Hypothalamus (tissue), 51 donors: ENCODE measurements around the gene PRUNE1.

Source experiments
- DNase-seq, 51 donors: peaks; one replicate each; lab custom pipeline; 2025; lab: John Stamatoyannopoulos, UW

PRUNE1 gene

GRCh38 chr1:151047925-151048644 lies 39.8 kb downstream of the PRUNE1 start:
- peak in 50 of 51 donors; percentile 23 to 81 (median 59) for DNase-seq

GRCh38 chr1:151048645-151049032 lies 40.4 kb downstream of the PRUNE1 start:
- DNase-seq = no peak

GRCh38 chr1:151049458-151049857 lies 41.2 kb downstream of the PRUNE1 start:
- no peak for DNase-seq

- no peak for DNase-seq
Measured at GRCh38 chr1:151050051-151050688, 41.9 kb downstream of the PRUNE1 start.

GRCh38 chr1:151051356-151052009 lies 43.2 kb downstream of the PRUNE1 start:
- no peak for DNase-seq

GRCh38 chr1:151054971-151055547 lies 46.8 kb downstream of the PRUNE1 start:
- no peak for DNase-seq

DNA sequence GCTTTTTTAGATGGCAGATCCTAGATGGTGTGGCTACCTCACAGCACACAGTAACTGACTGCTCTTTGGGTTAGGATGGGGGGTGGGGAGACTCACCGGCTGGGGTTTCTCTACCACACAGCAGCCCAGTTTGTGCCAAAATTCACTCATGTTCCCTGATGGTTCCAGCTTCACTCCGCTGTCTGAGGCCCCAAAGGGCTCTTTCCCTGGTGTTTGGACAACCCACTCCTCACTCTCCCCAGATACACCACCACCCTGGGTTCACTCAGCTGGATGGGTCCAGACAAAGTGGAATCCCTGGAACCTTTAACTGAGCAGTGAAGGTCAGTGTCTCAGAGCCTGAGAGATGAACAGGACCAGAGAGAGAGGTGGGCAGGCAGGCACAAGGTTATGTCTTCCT lies 47.3 kb downstream of the PRUNE1 start:
- no peak for DNase-seq

- no peak for DNase-seq
Measured at GRCh38 chr1:151056149-151056548, 47.9 kb downstream of the PRUNE1 start.

DNA sequence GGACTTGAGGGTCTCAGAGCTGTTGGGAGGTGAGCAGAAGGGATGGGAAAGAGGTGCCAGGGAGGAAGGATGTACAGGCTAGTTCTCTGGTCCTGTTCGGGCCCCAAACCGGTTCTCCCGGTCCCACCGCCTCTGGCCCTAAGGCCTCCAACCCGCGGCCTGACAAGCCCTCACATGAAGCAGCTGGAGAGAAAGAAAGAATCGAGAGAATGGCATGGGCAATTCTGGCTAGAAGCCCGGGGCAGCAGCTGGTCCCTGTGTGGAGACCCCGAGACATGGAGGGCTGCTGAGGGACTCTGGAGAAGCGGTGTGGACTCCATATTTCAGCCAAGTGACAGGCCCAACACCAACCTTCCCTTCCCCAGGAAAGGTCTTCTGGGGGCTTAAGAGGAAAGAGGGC lies 50.4 kb downstream of the PRUNE1 start:
- peak in 25 of 51 donors; percentile 6 to 57 (median 21) for DNase-seq

DNA sequence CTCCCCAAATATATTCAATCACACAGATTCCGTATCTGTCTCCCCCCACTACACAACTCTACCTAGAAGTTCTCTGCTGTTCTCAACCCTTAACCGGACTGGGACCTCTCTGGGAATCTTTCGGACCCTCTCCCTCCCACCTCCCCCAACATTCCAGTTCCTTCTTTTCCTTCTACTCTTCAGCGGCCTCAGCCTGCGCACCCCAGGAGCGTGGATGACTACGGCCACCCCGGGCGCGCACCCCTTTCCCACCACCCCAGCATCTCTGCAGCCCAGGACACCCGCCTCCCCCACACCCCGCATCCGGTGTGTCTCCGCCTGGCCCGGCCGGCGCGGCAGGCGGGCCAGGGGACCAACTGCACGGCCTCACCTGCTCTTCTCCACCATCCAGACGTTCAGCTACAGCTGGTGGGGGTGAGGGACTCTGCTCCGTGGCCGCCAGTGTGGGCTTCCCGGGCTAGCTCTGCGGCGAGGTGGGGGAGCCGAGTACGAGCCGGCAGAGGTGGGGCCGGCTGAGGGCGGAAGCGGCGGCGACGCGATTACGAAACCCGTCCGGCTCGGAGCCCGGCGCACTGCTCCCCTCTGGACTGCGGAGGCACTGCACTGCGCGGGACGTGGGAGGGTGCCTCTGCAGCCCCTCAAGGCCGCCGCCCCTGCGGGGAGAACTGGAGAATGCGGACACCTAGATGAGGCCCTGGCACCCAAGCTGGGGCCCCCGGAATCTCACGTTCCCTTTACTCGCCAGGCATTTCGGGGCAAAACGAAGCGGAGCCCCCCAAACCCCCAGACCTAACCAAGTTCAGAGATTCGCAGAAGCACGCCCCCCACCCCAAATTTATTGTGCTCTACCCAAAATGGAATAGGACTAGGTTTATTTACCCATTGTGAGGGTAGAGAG lies 51.1 kb downstream of the PRUNE1 start, which contains the start of gene CDC42SE1:
TSS of gene CDC42SE1 (minus strand) at position 514 of the 898 bp plus-strand sequence. CDS start 3,892 bp downstream, outside the sequence.
- DNase-seq = peak in 50 of 51 donors; percentile 20 to 92 (median 68)

- peak in 46 of 51 donors; percentile 10 to 79 (median 46) for DNase-seq
Measured at GRCh38 chr1:151060007-151060656, 51.9 kb downstream of the PRUNE1 start, which contains the start of gene MLLT11. Gene MLLT11 (plus strand): TSS chr1:151060397. CDS start chr1:151067225, 6,828 bp downstream.

DNA sequence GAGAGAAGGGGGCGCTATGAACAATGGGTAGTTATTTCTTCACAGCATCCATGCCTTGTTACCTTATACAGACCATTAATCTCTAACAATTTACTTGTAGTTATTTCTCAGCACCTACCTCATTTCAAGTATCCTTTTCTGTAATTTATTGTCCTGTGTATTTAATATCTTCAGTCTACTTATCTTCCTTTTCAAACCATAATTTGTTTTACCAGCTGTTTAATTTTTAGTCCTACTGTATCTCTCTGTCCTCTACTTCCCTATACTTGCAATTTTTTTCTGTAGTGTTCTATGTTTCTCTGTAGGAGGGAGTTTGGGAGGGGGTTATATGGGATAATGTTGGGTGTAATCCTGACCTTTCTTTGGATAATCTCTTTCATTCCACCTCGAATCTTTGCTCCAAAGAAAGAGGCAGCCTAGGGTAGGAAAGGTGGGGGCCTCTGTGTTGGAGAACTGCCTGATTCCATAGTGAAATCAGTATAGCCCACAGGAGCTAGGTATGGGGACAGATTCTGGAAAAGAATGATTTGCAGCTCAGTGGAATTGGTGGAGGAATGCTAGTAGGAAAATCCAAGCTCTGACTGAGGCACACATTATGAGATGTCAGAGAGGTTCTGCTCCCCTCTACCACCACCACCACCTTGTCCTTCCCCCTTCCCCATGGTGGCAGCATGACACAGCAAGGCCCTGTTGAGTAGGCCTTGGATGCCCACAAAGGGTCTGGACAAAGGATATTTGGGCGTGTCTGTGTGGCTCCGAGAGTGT lies 52.6 kb downstream of the PRUNE1 start:
- peak in 8 of 51 donors; percentile 4 to 40 (median 12) for DNase-seq

GRCh38 chr1:151061704-151062103 lies 53.5 kb downstream of the PRUNE1 start:
- no peak for DNase-seq

DNA sequence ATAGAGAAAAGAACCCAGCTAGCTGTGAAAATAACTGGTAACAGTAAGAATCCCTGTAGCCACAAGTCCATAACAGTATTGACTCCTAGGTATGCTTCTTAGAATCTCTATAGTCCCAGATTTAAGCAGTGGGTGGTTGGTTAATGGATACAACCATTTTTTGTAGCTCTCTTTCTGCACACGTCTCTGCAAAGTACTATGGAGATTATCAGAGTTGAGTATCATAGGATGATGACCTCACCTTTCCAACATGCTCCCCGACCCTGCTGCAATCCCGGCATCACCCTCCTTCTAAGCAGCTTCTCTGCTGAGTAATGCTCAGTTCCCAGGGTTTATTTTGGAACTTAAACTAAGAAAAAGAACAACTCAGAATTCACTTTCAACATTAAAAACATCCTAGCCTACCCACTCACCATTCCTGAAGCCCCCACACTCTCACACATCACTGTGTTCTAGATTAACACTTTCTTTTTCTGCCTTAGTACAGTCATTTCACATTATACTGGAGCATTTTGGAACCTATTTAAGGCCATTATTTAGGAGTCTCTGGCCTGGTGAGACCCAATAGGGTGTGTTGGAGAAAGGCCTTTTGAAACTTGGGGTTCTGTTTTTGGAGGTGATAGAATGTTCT lies 54.6 kb downstream of the PRUNE1 start:
- DNase-seq = peak in 1 of 51 donors; percentile 16

DNA sequence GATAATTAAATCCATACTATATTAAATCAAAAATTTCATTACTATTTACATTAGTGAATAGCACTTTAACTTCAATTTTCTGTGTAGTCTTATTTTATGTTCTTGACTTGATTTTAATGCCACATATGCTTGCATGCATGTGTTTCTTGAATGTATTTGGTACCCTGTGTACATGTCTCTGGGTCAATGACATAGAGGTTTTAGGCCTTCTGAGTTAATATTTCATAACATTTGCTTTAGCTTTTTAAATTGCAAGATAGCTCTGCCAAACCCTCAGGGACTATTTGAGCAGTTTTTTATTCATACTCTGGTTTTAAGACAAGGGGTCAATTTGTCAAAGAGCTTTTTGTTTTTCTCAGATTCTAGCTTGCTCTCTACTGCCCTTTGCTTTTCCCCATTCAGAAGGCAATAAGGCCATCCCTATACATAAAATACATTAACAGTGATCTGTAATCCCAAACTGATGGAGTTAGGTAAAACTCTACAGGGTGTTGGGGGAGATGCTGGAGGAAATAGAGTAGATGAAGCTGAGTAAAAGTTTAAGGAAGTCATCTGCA lies 56.9 kb downstream of the PRUNE1 start:
- DNase-seq = no peak

DNA sequence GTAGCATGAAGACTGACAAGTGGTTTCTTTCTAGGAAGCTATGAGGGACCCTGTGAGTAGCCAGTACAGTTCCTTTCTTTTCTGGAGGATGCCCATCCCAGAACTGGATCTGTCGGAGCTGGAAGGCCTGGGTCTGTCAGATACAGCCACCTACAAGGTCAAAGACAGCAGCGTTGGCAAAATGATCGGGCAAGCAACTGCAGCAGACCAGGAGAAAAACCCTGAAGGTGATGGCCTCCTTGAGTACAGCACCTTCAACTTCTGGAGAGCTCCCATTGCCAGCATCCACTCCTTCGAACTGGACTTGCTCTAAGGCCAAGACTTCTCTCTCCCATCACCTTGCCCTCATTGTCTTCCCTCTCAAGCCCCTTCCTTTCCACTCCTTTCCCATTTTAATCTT lies 58.9 kb downstream of the PRUNE1 start:
- no peak for DNase-seq

DNA sequence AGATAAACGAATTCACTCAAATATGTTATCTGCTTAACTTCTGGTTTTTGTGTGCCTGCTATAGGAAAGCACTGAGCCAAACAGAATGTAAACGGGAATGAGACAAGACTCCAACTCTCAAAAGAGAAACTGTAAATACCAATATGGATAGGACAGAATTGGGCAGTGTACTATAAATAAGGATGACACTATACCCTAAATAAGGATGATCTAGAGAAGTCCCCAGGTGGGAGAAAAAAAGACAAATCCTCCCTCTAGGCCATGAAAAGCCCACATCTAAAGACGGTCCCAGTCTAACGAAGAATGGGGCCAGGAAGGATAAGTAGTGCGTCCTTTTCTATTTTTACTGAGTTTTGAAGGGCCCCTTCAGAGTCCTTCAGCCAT lies 60.8 kb downstream of the PRUNE1 start:
- no peak for DNase-seq
